Glutamatergic neuron (in vitro differentiated cells): ENCODE results near the gene DNMT1. TPM values are rescaled to one million over a fixed set of nuclear protein-coding genes. Genes with fewer than 3 reads are reported as not detected.

Source experiments
- DNase-seq: peaks from one replicate; pipeline ENCODE4 v3.0.0; 2022
- H3K27ac Mint-ChIP-seq: one replicate; pipeline ENCODE4 v1.8.0; 2020; ENCODE audit warnings: mild to moderate bottlenecking, mixed read lengths, inconsistent platforms; ENCODE audit not compliant: unreplicated experiment
- H3K27me3 Mint-ChIP-seq: one replicate; pipeline ENCODE4 v1.8.0; 2020; ENCODE audit warnings: mild to moderate bottlenecking, moderate library complexity, mixed read lengths, inconsistent platforms; ENCODE audit not compliant: unreplicated experiment
- H3K36me3 Mint-ChIP-seq: one replicate; pipeline ENCODE4 v1.8.0; 2020; ENCODE audit warnings: mild to moderate bottlenecking, mixed read lengths, inconsistent platforms; ENCODE audit not compliant: unreplicated experiment
- H3K4me1 Mint-ChIP-seq: one replicate; pipeline ENCODE4 v1.8.0; 2020; ENCODE audit warnings: mild to moderate bottlenecking, low read depth, mixed read lengths, inconsistent platforms; ENCODE audit not compliant: unreplicated experiment
- H3K4me3 Mint-ChIP-seq: one replicate; pipeline ENCODE4 v1.8.0; 2020; ENCODE audit warnings: mild to moderate bottlenecking, mixed read lengths, inconsistent platforms; ENCODE audit not compliant: unreplicated experiment
- H3K9me3 Mint-ChIP-seq: one replicate; pipeline ENCODE4 v1.8.0; 2020; ENCODE audit warnings: mild to moderate bottlenecking, moderate library complexity, mixed read lengths, inconsistent platforms; ENCODE audit not compliant: unreplicated experiment
- CTCF ChIP-seq: fragments of 200-600 bp; sonication (generic); IDR thresholded peaks from one replicate; pipeline ENCODE4 v1.5.0; 2021; ENCODE audit not compliant: partially characterized antibody, unreplicated experiment
- total RNA-seq: library from RNA; stranded (reverse); fragmentation: NEBNext Ultra II Directional; extraction: Animal tissue kit (Norgen Biotek cat#: 25700); gene quantifications from one replicate; pipeline ENCODE4 v1.2.1, GENCODE V29; 2021; ENCODE audit not compliant: unreplicated experiment

Gene DNMT1
- total RNA-seq, 1 donor from 2014 or later: 129 TPM

DNA sequence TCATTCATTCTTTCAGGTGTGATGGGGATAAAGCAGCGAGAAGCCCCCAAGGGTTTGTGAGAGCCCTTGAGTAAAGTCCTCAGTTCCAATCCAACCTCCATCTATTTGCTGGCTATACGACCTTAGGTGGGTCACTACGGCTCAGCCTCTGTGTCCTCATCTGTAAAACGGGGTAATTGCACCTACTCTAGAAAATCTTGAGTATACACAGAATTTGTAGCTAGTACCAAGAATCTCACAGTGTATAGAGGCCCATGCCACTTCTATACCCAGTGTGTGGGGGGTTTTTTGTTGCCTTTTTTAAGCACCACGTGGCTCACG is 406 bp upstream of the DNMT1 start:
- Mint-ChIP-seq H3K36me3 (no peaks in the 10 kb centered on the region), H3K9me3 (no peaks in the 10 kb centered on the region), H3K27ac (no peak overlapping the region), H3K27me3 (peaks cover 2% of the 10 kb centered on the region), H3K4me1 (peaks cover 3% of the 10 kb centered on the region), H3K4me3 (peak overlapping the region; percentile 84)
- no peak for DNase-seq
- TF ChIP-seq CTCF: no peak

DNA sequence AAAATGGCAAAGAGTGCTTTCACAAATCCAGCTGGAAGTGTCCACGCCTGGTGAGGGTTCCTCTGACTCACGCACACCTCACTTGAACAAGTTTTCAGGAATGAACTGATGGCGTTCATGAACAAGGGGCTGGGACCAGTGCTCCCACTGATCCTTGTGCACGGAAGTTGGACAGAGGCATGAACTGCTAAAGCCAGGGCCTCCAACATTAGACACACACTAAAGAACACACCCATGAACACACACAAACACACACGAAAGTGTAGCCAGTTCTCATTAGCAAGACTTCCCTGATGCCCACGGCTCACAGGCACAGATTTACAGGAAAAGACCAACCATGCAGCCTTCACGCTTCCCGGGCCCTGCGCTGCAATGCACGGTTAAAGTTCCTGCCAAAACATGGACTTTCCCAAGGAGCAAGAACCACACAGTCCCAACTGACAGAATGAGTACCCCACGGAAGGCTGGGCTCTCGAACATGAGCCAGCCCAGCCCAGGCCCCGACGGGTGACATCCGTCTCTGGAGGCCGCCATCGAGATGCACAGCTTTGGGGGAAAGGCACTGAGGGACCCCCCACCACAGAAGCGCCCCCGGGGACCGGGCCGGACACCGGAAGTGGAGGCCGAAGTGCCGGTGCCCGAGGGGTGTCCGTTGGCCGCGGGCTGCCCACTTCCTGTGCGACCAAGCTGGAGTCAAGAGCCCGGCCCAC is 808 bp downstream of the DNMT1 start:
- peaks cover 1% of the 10 kb centered on the region for H3K9me3 Mint-ChIP-seq
- peak; percentile 66 for DNase-seq
- H3K4me1 Mint-ChIP-seq: peaks cover 3% of the 10 kb centered on the region
- no peak for TF ChIP-seq CTCF
- H3K36me3 Mint-ChIP-seq: no peaks in the 10 kb centered on the region
- H3K27me3 Mint-ChIP-seq: peaks cover 2% of the 10 kb centered on the region
- peak overlapping the region; percentile 96 for H3K4me3 Mint-ChIP-seq
- H3K27ac Mint-ChIP-seq: peak overlapping the region; percentile 67

GRCh38 chr19:10192922-10193321 is 1.8 kb downstream of the DNMT1 start:
- DNase-seq: no peak
- Mint-ChIP-seq H3K36me3 (no peaks in the 10 kb centered on the region), H3K27ac (no peak overlapping the region), H3K4me1 (peaks cover 3% of the 10 kb centered on the region), H3K4me3 (peak overlapping the region; percentile 25), H3K27me3 (peaks cover 2% of the 10 kb centered on the region), H3K9me3 (peaks cover 1% of the 10 kb centered on the region)
- TF ChIP-seq CTCF: no peak

- peaks cover 3% of the 10 kb centered on the region for H3K4me1 Mint-ChIP-seq
- H3K27me3 Mint-ChIP-seq: peaks cover 2% of the 10 kb centered on the region
- H3K4me3 Mint-ChIP-seq: no peak overlapping the region
- H3K36me3 Mint-ChIP-seq: no peaks in the 10 kb centered on the region
- peaks cover 1% of the 10 kb centered on the region for H3K9me3 Mint-ChIP-seq
- no peak for TF ChIP-seq CTCF
- no peak for DNase-seq
- no peak overlapping the region for H3K27ac Mint-ChIP-seq
Measured at GRCh38 chr19:10191347-10191746, 3.4 kb downstream of the DNMT1 start.

DNA sequence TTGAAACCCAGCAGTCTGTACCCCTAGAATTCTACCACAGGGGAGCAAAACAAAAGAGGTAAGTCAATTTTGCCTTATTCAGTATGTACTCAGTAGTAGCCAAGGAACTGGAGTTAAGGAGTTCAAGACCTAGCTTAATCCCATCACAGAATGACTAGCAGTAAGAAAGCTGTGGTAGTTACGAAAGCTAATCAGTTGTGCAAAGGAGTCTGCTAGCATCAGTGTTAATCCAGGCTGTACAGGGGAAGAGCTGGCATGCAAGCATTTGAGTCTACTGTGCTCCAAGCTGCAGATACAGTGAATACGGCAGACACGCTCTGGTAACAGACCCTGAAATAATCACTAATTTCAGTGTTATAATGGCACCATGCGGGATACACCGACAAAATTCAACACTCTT is 4.7 kb downstream of the DNMT1 start:
- Mint-ChIP-seq H3K36me3 (no peaks in the 10 kb centered on the region), H3K4me3 (no peak overlapping the region), H3K4me1 (peaks cover 3% of the 10 kb centered on the region), H3K27me3 (peaks cover 2% of the 10 kb centered on the region), H3K9me3 (peaks cover 1% of the 10 kb centered on the region), H3K27ac (no peak overlapping the region)
- no peak for DNase-seq
- TF ChIP-seq CTCF: no peak
